ENCODE data around the gene AUTS2. TPM values are rescaled to one million over a fixed set of nuclear protein-coding genes. Genes with fewer than 3 reads are reported as not detected.

Gene AUTS2
- total and polyA plus RNA-seq, 11 donors, result 3.4 to 14.0 (median 7.3) TPM

GRCh38 chr7:70241536-70242175, 643.4 kb downstream of the AUTS2 start:
- no peak for TF ChIP-seq POLR2A (IDR thresholded peaks at IDR 0.05)
- no peak for TF ChIP-seq CTCF (IDR thresholded peaks at IDR 0.05)
- DNase-seq, result no peak
- Histone ChIP-seq H3K27me3 (no peaks in the 10 kb centered on the region), H3K9me3 (no peaks in the 10 kb centered on the region), H3K4me3 (no peak overlapping the region), H3K4me1 (peaks cover 0 to 7% (median 0%) of the 10 kb centered on the region in 12 donors), H3K27ac (no peak overlapping the region), H3K36me3 (no peaks in the 10 kb centered on the region)
- ATAC-seq, result no peak
- intact Hi-C loops (cut with DNase I), result no loop called here
- 73 to 80% (median 78%) methylated on average over 2 of the region's 2 CpGs for WGBS, 4 donors

GRCh38 chr7:70242826-70243225, 644.6 kb downstream of the AUTS2 start:
- H3K36me3 ChIP-seq, result no peaks in the 10 kb centered on the region
- 94 to 97% (median 95%) methylated on average over 4 of the region's 4 CpGs for WGBS, 4 donors
- no peaks in the 10 kb centered on the region for H3K9me3 ChIP-seq
- H3K4me3 ChIP-seq, result no peak overlapping the region
- no peak overlapping the region for H3K27ac ChIP-seq
- TF ChIP-seq CTCF (IDR thresholded peaks at IDR 0.05), result no peak
- no peak for TF ChIP-seq POLR2A (IDR thresholded peaks at IDR 0.05)
- intact Hi-C loops (cut with DNase I), result no loop called here
- DNase-seq (no peak), ATAC-seq (no peak)
- peaks cover 0 to 3% (median 0%) of the 10 kb centered on the region in 12 donors for H3K4me1 ChIP-seq
- no peaks in the 10 kb centered on the region for H3K27me3 ChIP-seq

- Histone ChIP-seq H3K36me3 (no peaks in the 10 kb centered on the region), H3K4me3 (no peak overlapping the region), H3K9me3 (no peaks in the 10 kb centered on the region), H3K4me1 (no peaks in the 10 kb centered on the region), H3K27ac (no peak overlapping the region), H3K27me3 (no peaks in the 10 kb centered on the region)
- TF ChIP-seq POLR2A (IDR thresholded peaks at IDR 0.05), result no peak
- TF ChIP-seq CTCF (IDR thresholded peaks at IDR 0.05), result no peak
- intact Hi-C loops (cut with DNase I), result no loop called here
- no peak for DNase-seq
- no peak for ATAC-seq
- 92 to 98% (median 96%) methylated on average over 2 of the region's 2 CpGs for WGBS, 4 donors
Measured at GRCh38 chr7:70243443-70243842, 645.2 kb downstream of the AUTS2 start.

- Histone ChIP-seq H3K27me3 (no peaks in the 10 kb centered on the region), H3K4me1 (peaks cover 0 to 9% (median 1%) of the 10 kb centered on the region in 12 donors), H3K36me3 (no peaks in the 10 kb centered on the region), H3K9me3 (no peaks in the 10 kb centered on the region), H3K4me3 (no peak overlapping the region), H3K27ac (no peak overlapping the region)
- no peak for ATAC-seq
- TF ChIP-seq CTCF (IDR thresholded peaks at IDR 0.05) (no peak), POLR2A (IDR thresholded peaks at IDR 0.05) (no peak)
- intact Hi-C loops (cut with DNase I), result loop anchor here in 1 of 10 donors (10.0 kb wide), 1 partner anchor 217 kb away; no protein-coding TSS in a partner anchor
- no peak for DNase-seq
- WGBS, 4 donors, result 95 to 100% (median 97%) methylated on average over 4 of the region's 4 CpGs
Measured at GRCh38 chr7:70257921-70258320, 659.6 kb downstream of the AUTS2 start.
